ENCODE measurements around the gene PCGF3. TPM values are rescaled to one million over a fixed set of nuclear protein-coding genes. Genes with fewer than 3 reads are reported as not detected.

Gene PCGF3
- polyA plus RNA-seq, 1 experiment = 37.2 TPM

DNA sequence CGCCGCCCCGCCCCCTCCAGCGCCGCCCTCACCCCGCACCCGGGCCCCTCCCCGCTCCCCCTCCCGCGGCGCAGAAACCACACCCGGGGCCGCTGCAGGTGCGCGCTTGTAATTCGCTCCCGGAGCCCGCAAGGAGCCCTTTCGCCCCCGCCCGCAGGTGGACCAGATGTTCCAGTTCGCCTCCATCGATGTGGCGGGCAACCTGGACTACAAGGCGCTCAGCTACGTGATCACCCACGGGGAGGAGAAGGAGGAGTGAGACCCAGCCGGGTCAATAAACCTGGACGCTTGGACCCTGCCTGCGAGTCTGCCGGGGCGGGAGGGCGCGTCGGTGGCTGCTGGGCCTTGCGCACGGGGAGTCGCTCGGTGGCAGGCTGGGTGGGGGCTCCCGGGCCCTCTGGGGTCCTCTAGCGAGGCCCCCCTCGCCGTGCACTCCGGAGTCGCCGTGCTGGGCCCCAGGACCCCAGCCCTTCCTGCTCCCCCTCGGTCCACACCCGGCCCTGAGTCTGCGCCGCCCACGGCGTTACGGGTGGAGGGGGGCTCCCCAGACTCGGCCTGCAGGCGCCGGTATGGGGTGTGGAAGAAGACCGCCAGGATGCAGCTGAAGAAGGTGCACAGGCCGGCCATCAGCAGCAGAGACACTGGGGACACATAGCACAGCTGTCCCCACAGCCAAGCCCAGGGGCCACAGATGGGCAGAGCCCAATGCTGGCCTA is 23.7 kb upstream of the PCGF3 start:
- H3K4me3 ChIP-seq (ENCODE audit: low read depth, low read length) = no peak overlapping the region
- TF ChIP-seq, protein P1, sequence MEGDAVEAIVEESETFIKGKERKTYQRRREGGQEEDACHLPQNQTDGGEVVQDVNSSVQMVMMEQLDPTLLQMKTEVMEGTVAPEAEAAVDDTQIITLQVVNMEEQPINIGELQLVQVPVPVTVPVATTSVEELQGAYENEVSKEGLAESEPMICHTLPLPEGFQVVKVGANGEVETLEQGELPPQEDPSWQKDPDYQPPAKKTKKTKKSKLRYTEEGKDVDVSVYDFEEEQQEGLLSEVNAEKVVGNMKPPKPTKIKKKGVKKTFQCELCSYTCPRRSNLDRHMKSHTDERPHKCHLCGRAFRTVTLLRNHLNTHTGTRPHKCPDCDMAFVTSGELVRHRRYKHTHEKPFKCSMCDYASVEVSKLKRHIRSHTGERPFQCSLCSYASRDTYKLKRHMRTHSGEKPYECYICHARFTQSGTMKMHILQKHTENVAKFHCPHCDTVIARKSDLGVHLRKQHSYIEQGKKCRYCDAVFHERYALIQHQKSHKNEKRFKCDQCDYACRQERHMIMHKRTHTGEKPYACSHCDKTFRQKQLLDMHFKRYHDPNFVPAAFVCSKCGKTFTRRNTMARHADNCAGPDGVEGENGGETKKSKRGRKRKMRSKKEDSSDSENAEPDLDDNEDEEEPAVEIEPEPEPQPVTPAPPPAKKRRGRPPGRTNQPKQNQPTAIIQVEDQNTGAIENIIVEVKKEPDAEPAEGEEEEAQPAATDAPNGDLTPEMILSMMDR (IDR thresholded peaks at IDR 0.05; ENCODE audit: low read depth, low read length) = no peak
- ChIA-PET CTCF (no interaction called here), POLR2A (no interaction called here)
- DNase-seq (ENCODE audit: low read depth, low spot score) = no peak
- no peaks in the 10 kb centered on the region for H3K27me3 ChIP-seq (ENCODE audit: control insufficient read depth, insufficient read depth, low read length)
- H3K27ac ChIP-seq (ENCODE audit: low read depth, low read length) = no peak overlapping the region
- H3K9me3 ChIP-seq (ENCODE audit: control insufficient read depth, insufficient read depth, low read length) = peaks cover 5% of the 10 kb centered on the region; the same call in 1 of the 2 replicates

DNA sequence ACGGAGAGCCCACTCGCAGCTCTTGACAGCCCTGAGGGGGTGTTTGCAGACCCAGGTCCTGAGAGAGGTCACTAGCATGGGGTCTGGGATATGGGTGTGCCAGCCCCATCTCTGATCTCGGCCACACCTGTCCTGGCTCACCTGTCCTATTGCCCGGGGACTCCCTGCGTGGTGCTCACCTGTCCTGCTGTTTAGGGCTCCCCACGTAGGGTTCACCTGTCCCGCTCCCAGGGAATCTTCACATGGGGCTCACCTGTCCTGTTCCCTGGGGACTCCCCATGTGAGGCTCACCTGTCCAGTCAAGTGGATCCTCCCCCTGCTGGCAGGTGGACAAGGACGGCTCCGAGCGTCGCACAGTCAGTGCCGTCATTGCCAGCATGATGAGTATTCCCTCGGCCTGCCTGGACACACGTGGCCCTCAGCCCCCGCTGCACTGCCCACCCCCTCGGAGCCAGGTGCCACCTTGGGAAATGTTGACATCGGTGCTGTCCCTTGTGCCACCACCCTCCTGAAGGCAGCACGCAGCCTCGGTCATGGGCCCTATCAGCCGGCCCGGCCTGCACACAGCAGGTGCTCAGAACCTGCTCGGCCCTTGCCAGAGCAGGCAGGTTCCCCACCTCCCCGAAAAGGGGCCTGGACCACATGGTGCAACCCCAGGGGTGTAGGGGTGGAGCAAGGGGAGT is 23.0 kb upstream of the PCGF3 start:
- DNase-seq (ENCODE audit: low read depth, low spot score) = no peak
- Histone ChIP-seq H3K9me3 (ENCODE audit: control insufficient read depth, insufficient read depth, low read length) (peaks cover 5% of the 10 kb centered on the region; the same call in 1 of the 2 replicates), H3K27ac (ENCODE audit: low read depth, low read length) (no peak overlapping the region), H3K27me3 (ENCODE audit: control insufficient read depth, insufficient read depth, low read length) (no peaks in the 10 kb centered on the region), H3K4me3 (ENCODE audit: low read depth, low read length) (no peak overlapping the region)
- ChIA-PET POLR2A (no interaction called here), CTCF (no interaction called here)
- TF ChIP-seq, protein P1 (IDR thresholded peaks at IDR 0.05; ENCODE audit: low read depth, low read length) = no peak

DNA sequence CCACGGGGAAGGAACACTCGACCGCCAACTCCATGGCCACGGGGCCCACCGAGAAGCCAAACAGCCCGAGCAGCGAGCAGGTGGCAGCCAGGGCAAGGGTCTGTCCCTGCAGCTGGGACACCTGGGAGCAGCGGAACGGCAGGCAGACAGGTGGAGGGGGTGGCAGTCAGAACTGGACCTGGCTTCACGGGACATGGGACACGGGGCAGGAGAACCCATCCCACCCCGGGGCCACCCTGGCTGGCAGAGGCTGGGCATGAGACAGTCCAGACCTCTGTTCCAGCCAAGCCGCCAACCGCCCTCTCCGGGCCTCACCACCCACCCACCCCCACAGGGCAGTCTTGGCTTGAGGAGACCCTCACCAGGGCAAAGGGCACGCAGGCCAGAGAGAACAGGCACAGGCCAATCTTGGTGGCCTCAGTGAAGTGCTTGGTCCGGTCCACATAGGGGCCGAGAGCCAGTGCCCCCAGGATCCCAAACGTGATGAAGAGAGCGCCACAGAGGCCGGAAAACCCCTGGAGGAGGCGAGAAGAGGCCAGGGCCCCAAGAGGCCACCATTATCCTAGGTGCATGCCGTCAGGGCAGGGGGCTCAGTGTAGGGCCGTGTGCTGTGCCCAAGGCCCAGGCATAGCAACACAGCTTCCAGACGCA is 22.3 kb upstream of the PCGF3 start:
- CTCF ChIA-PET = interaction anchor here (0.7 to 1.8 kb wide), 2 partner anchors 17 to 58 kb away, joined by 3 to 4 read pairs; no protein-coding TSS in a partner anchor
- Histone ChIP-seq H3K4me3 (ENCODE audit: low read depth, low read length) (no peak overlapping the region), H3K27me3 (ENCODE audit: control insufficient read depth, insufficient read depth, low read length) (no peaks in the 10 kb centered on the region), H3K9me3 (ENCODE audit: control insufficient read depth, insufficient read depth, low read length) (peaks cover 5% of the 10 kb centered on the region; the same call in 1 of the 2 replicates), H3K27ac (ENCODE audit: low read depth, low read length) (no peak overlapping the region)
- DNase-seq (ENCODE audit: low read depth, low spot score) = no peak
- TF ChIP-seq, protein P1 (IDR thresholded peaks at IDR 0.05; ENCODE audit: low read depth, low read length) = no peak
- POLR2A ChIA-PET = no interaction called here

DNA sequence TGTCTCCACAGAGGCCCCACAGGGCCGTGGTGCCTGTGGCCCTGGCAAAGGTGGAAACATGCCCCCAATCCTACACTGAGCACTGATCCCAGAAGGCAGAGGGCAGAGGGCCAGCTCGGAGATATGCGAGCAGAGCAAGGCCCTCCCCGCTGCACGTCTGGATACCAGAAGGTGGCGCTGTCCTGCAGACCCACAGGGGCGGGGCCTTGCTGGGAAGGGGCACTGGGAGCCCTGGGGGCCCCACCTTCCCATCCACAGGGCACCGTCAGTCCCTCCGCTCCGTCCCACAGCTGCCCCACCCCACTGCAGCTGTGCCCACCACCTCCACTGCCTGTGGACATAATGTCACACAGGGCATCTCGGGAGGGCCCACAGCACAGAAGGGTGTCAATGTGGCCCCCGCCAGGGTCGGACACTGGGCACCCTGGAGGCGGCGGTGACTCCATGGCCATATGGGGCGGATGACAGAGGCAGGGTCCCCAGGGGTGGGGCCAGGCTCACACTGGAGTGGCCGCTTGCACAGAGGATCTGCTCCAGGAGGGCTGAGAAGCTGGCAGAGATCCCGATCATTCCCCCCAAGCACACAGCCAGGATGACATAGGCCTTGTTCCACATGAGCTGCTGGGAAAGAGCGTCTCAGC is 21.5 kb upstream of the PCGF3 start:
- Histone ChIP-seq H3K27ac (ENCODE audit: low read depth, low read length) (no peak overlapping the region), H3K27me3 (ENCODE audit: control insufficient read depth, insufficient read depth, low read length) (no peaks in the 10 kb centered on the region), H3K9me3 (ENCODE audit: control insufficient read depth, insufficient read depth, low read length) (peaks cover 5% of the 10 kb centered on the region; the same call in 1 of the 2 replicates), H3K4me3 (ENCODE audit: low read depth, low read length) (no peak overlapping the region)
- TF ChIP-seq, protein P1 (IDR thresholded peaks at IDR 0.05; ENCODE audit: low read depth, low read length) = peak; percentile 66
- no peak for DNase-seq (ENCODE audit: low read depth, low spot score)
- CTCF ChIA-PET = interaction anchor here (0.6 to 1.8 kb wide), 4 partner anchors 17 to 354 kb away, joined by 3 to 5 read pairs (median 4); no protein-coding TSS in a partner anchor
- POLR2A ChIA-PET = no interaction called here

Measured in AG04450 (cell line).